Neural crest cell (in vitro differentiated cells): ENCODE measurements around the gene TANC1. TPM values are rescaled to one million over a fixed set of nuclear protein-coding genes. Genes with fewer than 3 reads are reported as not detected.

ENCODE experiments used
- DNase-seq: peaks from one replicate; pipeline ENCODE4 v3.0.0; 2021; ENCODE audit warnings: low read depth, mixed read lengths, low spot score
- H3K27ac Mint-ChIP-seq: one replicate; pipeline ENCODE4 v1.8.0; 2021; ENCODE audit warnings: mild to moderate bottlenecking, mixed read lengths; ENCODE audit not compliant: unreplicated experiment
- H3K27me3 Mint-ChIP-seq: 2 replicates; pipeline ENCODE4 v1.8.0; 2021; ENCODE audit warnings: low read depth, mild to moderate bottlenecking, mixed read lengths
- H3K36me3 Mint-ChIP-seq: 2 replicates; pipeline ENCODE4 v1.8.0; 2021; ENCODE audit warnings: low read depth, mild to moderate bottlenecking, mixed read lengths
- H3K4me1 Mint-ChIP-seq: 2 replicates; pipeline ENCODE4 v1.8.0; 2021; ENCODE audit warnings: mixed read lengths
- H3K4me3 Mint-ChIP-seq: one replicate; pipeline ENCODE4 v1.8.0; 2021; ENCODE audit warnings: mild to moderate bottlenecking, mixed read lengths
- H3K9me3 Mint-ChIP-seq: 2 replicates; pipeline ENCODE4 v1.8.0; 2021; ENCODE audit warnings: mixed read lengths
- total RNA-seq: library from RNA; stranded (reverse); gene quantifications from 2 replicates; pipeline ENCODE4 v1.2.1, GENCODE V29; 2021
- TF ChIP-seq, protein P1 (sequence below): fragments of 200-600 bp; sonication (generic); conservative IDR thresholded peaks from 2 replicates; pipeline ENCODE4 v1.5.0; 2021; ENCODE audit warnings: antibody characterized with exemption, mild to moderate bottlenecking

TANC1 gene
- total RNA-seq, 1 donor from 2014 or later, result 13.2 TPM

DNA sequence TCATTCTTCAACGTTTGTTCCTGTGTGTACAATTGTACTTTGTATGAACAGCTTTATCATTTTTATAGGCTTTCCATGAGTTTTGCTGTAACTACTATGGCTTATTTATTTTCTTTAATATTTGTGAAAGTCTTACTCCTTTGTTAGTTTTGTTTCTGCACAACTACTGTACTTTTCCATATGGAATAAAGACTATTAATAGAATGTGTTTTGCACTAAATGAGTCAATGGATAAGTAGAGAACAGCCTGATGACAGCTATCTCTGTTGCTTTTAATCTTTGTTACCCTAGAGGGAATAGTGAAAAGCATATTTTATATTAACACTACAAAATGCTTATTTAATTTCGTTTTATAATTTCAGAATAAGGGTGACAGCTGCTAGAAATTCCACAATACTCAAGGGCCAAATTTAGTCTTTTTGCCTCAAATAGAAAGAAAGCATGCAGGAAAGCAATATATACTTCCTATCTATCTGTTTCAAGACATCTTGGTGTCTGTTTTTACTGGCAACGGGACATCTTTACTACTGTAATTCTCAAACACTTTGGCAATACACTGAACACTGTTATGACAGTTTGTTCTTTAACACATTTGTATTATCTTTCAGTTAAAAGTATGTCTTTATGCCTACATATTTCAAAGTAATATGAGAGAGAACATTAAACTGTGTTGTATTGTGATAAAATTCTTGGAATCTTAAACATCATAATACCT lies 264.2 kb downstream of the TANC1 start:
- H3K4me1 Mint-ChIP-seq, result no peaks in the 10 kb centered on the region
- DNase-seq, result no peak
- no peaks in the 10 kb centered on the region for H3K27me3 Mint-ChIP-seq
- peaks cover 6% of the 10 kb centered on the region for H3K36me3 Mint-ChIP-seq
- H3K4me3 Mint-ChIP-seq, result no peak overlapping the region
- H3K9me3 Mint-ChIP-seq, result no peaks in the 10 kb centered on the region
- TF ChIP-seq, protein P1, sequence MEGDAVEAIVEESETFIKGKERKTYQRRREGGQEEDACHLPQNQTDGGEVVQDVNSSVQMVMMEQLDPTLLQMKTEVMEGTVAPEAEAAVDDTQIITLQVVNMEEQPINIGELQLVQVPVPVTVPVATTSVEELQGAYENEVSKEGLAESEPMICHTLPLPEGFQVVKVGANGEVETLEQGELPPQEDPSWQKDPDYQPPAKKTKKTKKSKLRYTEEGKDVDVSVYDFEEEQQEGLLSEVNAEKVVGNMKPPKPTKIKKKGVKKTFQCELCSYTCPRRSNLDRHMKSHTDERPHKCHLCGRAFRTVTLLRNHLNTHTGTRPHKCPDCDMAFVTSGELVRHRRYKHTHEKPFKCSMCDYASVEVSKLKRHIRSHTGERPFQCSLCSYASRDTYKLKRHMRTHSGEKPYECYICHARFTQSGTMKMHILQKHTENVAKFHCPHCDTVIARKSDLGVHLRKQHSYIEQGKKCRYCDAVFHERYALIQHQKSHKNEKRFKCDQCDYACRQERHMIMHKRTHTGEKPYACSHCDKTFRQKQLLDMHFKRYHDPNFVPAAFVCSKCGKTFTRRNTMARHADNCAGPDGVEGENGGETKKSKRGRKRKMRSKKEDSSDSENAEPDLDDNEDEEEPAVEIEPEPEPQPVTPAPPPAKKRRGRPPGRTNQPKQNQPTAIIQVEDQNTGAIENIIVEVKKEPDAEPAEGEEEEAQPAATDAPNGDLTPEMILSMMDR, result no peak
- H3K27ac Mint-ChIP-seq, result no peak overlapping the region

DNA sequence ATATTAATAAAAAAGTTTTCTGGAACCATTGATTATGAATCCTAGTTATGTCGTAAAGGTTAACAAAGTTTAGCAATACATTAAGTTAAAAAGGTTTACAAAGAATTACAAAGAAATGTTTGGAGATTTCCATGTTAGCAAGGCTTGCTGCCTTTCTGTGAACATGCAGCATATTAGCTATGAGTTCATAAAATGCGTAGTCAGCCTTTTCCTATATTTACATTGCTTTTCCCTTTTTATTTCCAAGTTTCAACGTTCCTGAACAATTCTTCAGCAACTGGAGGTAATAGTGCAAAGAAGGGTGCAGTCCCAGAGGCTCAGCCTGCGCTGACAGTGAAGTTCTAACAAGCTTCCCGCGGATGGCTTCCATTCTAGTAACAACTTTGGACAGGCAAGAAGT lies 266.4 kb downstream of the TANC1 start:
- Mint-ChIP-seq H3K9me3 (no peaks in the 10 kb centered on the region), H3K36me3 (peaks cover 5% of the 10 kb centered on the region), H3K27ac (no peak overlapping the region), H3K4me3 (no peak overlapping the region), H3K27me3 (no peaks in the 10 kb centered on the region), H3K4me1 (no peaks in the 10 kb centered on the region)
- DNase-seq, result no peak
- TF ChIP-seq, protein P1, result no peak

GRCh38 chr2:159243529-159243928 lies 275.1 kb downstream of the TANC1 start:
- Mint-ChIP-seq H3K9me3 (peaks cover 5% of the 10 kb centered on the region), H3K27me3 (no peaks in the 10 kb centered on the region), H3K27ac (no peak overlapping the region), H3K36me3 (peaks cover 33% of the 10 kb centered on the region), H3K4me3 (no peak overlapping the region), H3K4me1 (no peaks in the 10 kb centered on the region)
- TF ChIP-seq, protein P1, result no peak
- DNase-seq, result no peak

DNA sequence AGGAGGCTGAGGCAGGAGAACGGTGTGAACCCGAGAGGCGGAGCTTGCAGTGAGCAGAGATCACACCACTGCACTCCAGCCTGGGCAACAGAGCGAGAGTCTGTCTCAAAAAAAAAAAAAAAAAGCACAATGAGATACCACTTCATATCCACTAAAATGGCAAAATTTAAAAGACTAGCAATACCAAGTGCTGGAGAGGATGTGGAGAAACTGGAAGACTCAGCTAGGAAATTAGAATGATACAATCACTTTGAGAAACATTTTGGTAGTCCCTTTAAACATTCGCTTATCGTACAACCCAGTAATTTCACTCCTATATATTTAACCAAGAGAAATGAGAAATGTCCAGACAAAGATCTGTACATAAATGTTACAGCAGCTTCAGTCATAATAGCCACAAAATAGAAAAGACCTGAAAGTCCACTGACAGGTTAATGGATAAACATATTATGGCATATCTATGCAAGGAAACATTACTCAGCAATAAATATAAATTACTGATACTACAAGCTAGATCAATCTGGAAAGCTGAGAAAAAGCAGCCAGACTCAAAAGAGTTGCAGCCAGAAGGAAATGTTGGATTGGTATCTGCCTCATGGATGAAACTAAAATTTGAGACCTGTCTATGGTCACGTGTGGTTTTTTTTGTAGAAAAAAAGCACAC lies 278.0 kb downstream of the TANC1 start:
- Mint-ChIP-seq H3K4me1 (no peaks in the 10 kb centered on the region), H3K9me3 (peaks cover 5% of the 10 kb centered on the region), H3K27me3 (no peaks in the 10 kb centered on the region), H3K36me3 (peaks cover 33% of the 10 kb centered on the region), H3K4me3 (no peak overlapping the region), H3K27ac (no peak overlapping the region)
- TF ChIP-seq, protein P1, result no peak
- DNase-seq, result no peak

DNA sequence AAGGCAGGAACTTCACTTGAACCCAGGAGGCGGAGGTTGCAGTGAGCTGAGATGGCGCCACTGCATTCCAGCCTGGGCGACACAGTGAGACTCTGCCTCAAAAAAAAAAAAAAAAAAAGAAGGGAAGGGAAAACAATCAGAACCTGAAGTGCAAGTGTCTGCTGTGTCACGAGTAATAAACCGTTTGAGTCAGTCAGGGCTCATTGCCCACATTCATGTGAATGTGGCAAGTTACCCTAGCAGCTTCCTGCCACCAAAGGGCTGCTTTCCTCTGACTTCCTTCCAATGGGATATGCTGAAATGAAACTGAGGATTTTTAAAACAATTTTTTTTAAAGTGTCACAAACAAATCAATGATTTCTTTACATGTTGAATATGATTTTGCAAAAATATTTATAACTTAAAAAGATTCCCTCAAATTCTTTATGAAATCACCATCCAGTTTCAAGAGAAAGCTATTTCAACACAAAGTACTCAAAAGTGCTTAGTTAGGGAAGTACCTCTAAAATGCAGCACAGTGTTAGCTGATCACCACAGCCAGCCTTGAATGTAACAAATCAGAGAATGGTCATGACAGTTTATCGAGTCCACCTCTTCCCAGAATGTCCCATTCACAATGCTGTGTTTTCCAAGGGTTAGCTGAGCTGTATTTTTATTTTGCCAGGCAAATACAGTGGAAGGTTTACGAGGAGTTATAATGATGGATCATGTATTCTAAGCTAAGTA lies 281.7 kb downstream of the TANC1 start:
- Mint-ChIP-seq H3K9me3 (peaks cover 8% of the 10 kb centered on the region), H3K27ac (no peak overlapping the region), H3K4me3 (no peak overlapping the region), H3K4me1 (no peaks in the 10 kb centered on the region), H3K27me3 (no peaks in the 10 kb centered on the region), H3K36me3 (peaks cover 29% of the 10 kb centered on the region)
- TF ChIP-seq, protein P1, result no peak
- DNase-seq, result no peak
